Fibroblast of lung (primary cell): ENCODE data around the gene VGLL1. TPM values are rescaled to one million over a fixed set of nuclear protein-coding genes. Genes with fewer than 3 reads are reported as not detected.

Experiments
- DNase-seq, 2 donors: peaks; one replicate each; pipeline versions ENCODE4 v3.0.0 to v3.0.0-alpha.2; 2010; ENCODE audit warnings: low read depth in 2 of 2
- H2AFZ ChIP-seq: 2 replicates; pipeline ENCODE4 v1.5.1; 2012; ENCODE audit warnings: low read length, control low read depth, inconsistent platforms
- H3K27ac ChIP-seq: 2 replicates; pipeline ENCODE4 v1.5.1; 2011; ENCODE audit warnings: low read length, control low read depth; ENCODE audit not compliant: insufficient read depth
- H3K27me3 ChIP-seq: 2 replicates; pipeline ENCODE4 v1.5.1; 2011; ENCODE audit warnings: mild to moderate bottlenecking, low read length; ENCODE audit not compliant: control insufficient read depth, insufficient read depth
- H3K36me3 ChIP-seq: 2 replicates; pipeline ENCODE4 v1.5.1; 2011; ENCODE audit warnings: low read length; ENCODE audit not compliant: control insufficient read depth, insufficient read depth
- H3K4me1 ChIP-seq: 2 replicates; pipeline ENCODE4 v1.5.1; 2011; ENCODE audit warnings: low read length; ENCODE audit not compliant: control insufficient read depth, insufficient read depth; ENCODE audit errors: extremely low read depth
- H3K4me2 ChIP-seq: 2 replicates; pipeline ENCODE4 v1.5.1; 2011; ENCODE audit warnings: low read length, control low read depth; ENCODE audit not compliant: insufficient read depth; ENCODE audit errors: extremely low read depth
- H3K4me3 ChIP-seq, 4 experiments: fragments of 200-600 bp in 1 of 4; sonication (generic) in 1 of 4; replicated peaks in 1 of 4; 2 replicates each; pipeline ENCODE4 v1.5.1; 2011 to 2016; ENCODE audit warnings: low read length in 4 of 4, low read depth in 3 of 4, mild to moderate bottlenecking in 3 of 4, control low read depth in 2 of 4, inconsistent platforms in 1 of 4, mixed read lengths in 1 of 4; ENCODE audit not compliant: insufficient read depth in 1 of 4; ENCODE audit errors: control extremely low read depth in 1 of 4
- H3K79me2 ChIP-seq: 2 replicates; pipeline ENCODE4 v1.5.1; 2012; ENCODE audit warnings: mild to moderate bottlenecking, low read length, inconsistent platforms; ENCODE audit not compliant: control insufficient read depth, insufficient read depth
- H3K9ac ChIP-seq: 2 replicates; pipeline ENCODE4 v1.5.1; 2011; ENCODE audit warnings: mild to moderate bottlenecking, low read length, control low read depth; ENCODE audit not compliant: insufficient read depth
- H3K9me3 ChIP-seq: 2 replicates; pipeline ENCODE4 v1.5.1; 2012; ENCODE audit warnings: low read depth, low read length; ENCODE audit not compliant: control insufficient read depth, insufficient read depth
- H4K20me1 ChIP-seq: 2 replicates; pipeline ENCODE4 v1.5.1; 2011; ENCODE audit warnings: low read length; ENCODE audit not compliant: control insufficient read depth, insufficient read depth; ENCODE audit errors: extremely low read depth
- EZH2 ChIP-seq: IDR thresholded peaks from 2 replicates; pipeline ENCODE4 v1.5.1; 2012; ENCODE audit warnings: low read length, control low read depth, mild to moderate bottlenecking; ENCODE audit errors: missing control alignments
- polyA plus RNA-seq, 2 donors: library from polyadenylated mRNA; depleted of rRNA in 1 of 2; stranded (reverse) in 1 of 2; unstranded in 1 of 2; fragments of >200 nt; gene quantifications; 2 replicates each; pipeline ENCODE4 v1.2.1, GENCODE V29; 2011 to 2012; ENCODE audit warnings: missing spikeins in 1 of 2
- total RNA-seq: library from RNA; depleted of rRNA; stranded (reverse); fragments of >200 nt; gene quantifications from 2 replicates; pipeline ENCODE4 v1.2.1, GENCODE V29; 2014
- TF ChIP-seq, protein P1 (sequence below), 2 donors: IDR thresholded peaks in 1 of 2; conservative IDR thresholded peaks in 1 of 2; 1 replicate in 1 of 2; 2 replicates in 1 of 2; pipeline ENCODE4 v1.5.1; 2011 to 2012; ENCODE audit warnings: low read length in 2 of 2, control low read depth in 1 of 2, inconsistent platforms in 1 of 2, low read depth in 1 of 2, mild to moderate bottlenecking in 1 of 2

The VGLL1 gene
- total and polyA plus RNA-seq, 2 donors (not counting 1 experiment from before 2014, with no cell fraction given): not detected

GRCh38 chrX:136542281-136542680 lies 10.3 kb downstream of the VGLL1 start:
- no peak for DNase-seq
- H3K27ac ChIP-seq: no peak overlapping the region
- no peaks in the 10 kb centered on the region for H3K9me3 ChIP-seq
- TF ChIP-seq EZH2: no peak
- TF ChIP-seq, protein P1, sequence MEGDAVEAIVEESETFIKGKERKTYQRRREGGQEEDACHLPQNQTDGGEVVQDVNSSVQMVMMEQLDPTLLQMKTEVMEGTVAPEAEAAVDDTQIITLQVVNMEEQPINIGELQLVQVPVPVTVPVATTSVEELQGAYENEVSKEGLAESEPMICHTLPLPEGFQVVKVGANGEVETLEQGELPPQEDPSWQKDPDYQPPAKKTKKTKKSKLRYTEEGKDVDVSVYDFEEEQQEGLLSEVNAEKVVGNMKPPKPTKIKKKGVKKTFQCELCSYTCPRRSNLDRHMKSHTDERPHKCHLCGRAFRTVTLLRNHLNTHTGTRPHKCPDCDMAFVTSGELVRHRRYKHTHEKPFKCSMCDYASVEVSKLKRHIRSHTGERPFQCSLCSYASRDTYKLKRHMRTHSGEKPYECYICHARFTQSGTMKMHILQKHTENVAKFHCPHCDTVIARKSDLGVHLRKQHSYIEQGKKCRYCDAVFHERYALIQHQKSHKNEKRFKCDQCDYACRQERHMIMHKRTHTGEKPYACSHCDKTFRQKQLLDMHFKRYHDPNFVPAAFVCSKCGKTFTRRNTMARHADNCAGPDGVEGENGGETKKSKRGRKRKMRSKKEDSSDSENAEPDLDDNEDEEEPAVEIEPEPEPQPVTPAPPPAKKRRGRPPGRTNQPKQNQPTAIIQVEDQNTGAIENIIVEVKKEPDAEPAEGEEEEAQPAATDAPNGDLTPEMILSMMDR (conservative IDR thresholded peaks at IDR 0.05 in 1 of 2, IDR thresholded peaks at IDR 0.05 in 1 of 2; ENCODE audit: low read depth in 1 of 2, low read length in 2 of 2): no peak
- H4K20me1 ChIP-seq: no peaks in the 10 kb centered on the region
- no peak overlapping the region for H3K4me3 ChIP-seq
- H3K79me2 ChIP-seq: no peaks in the 10 kb centered on the region
- H3K9ac ChIP-seq: no peak overlapping the region
- H3K27me3 ChIP-seq: no peaks in the 10 kb centered on the region
- H3K4me2 ChIP-seq: no peak overlapping the region
- no peaks in the 10 kb centered on the region for H3K36me3 ChIP-seq
- H3K4me1 ChIP-seq: no peaks in the 10 kb centered on the region
- H2AFZ ChIP-seq: no peak overlapping the region

GRCh38 chrX:136546371-136546781 lies 14.4 kb downstream of the VGLL1 start:
- Histone ChIP-seq H3K27ac (no peak overlapping the region), H3K9me3 (no peaks in the 10 kb centered on the region), H3K4me2 (no peak overlapping the region), H3K79me2 (no peaks in the 10 kb centered on the region), H3K9ac (no peak overlapping the region), H3K4me1 (no peaks in the 10 kb centered on the region), H3K27me3 (no peaks in the 10 kb centered on the region), H3K4me3 (no peak overlapping the region), H4K20me1 (no peaks in the 10 kb centered on the region), H3K36me3 (no peaks in the 10 kb centered on the region), H2AFZ (no peak overlapping the region)
- TF ChIP-seq, protein P1 (conservative IDR thresholded peaks at IDR 0.05 in 1 of 2, IDR thresholded peaks at IDR 0.05 in 1 of 2; ENCODE audit: low read depth in 1 of 2, low read length in 2 of 2): no peak
- TF ChIP-seq EZH2: no peak
- DNase-seq: no peak

DNA sequence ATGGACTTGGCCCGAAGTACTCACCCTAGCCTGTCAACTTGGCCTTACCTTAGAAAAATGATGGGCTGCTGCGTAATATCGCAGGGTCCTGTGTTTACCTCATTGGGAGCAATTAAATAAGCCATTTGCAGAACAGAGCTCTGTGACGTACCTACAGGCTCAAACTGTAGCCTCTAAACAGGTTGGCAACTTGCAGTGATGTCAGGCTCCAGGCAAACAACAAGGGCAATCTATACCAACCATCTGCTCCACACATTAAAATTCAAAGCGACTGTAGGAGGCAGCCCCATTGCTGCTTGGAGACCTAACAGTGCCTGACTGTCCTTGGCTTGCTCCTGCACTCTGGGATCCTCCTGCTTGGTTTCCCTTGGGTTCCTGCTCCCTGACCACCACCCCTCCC lies 17.2 kb downstream of the VGLL1 start:
- H4K20me1 ChIP-seq: no peaks in the 10 kb centered on the region
- H3K27me3 ChIP-seq: no peaks in the 10 kb centered on the region
- no peaks in the 10 kb centered on the region for H3K79me2 ChIP-seq
- no peak for DNase-seq
- H3K4me2 ChIP-seq: no peak overlapping the region
- H3K4me3 ChIP-seq: no peak overlapping the region
- no peak overlapping the region for H2AFZ ChIP-seq
- H3K4me1 ChIP-seq: no peaks in the 10 kb centered on the region
- H3K9me3 ChIP-seq: no peaks in the 10 kb centered on the region
- H3K9ac ChIP-seq: no peak overlapping the region
- no peaks in the 10 kb centered on the region for H3K36me3 ChIP-seq
- no peak overlapping the region for H3K27ac ChIP-seq
- TF ChIP-seq, protein P1 (conservative IDR thresholded peaks at IDR 0.05 in 1 of 2, IDR thresholded peaks at IDR 0.05 in 1 of 2; ENCODE audit: low read depth in 1 of 2, low read length in 2 of 2): no peak
- TF ChIP-seq EZH2: no peak
